IPS DF 6.9 (cell line): ENCODE measurements around the gene IFIT1.

Experiments used
- DNase-seq: peaks from one replicate; pipeline ENCODE4 v3.0.0-alpha.2; 2013; ENCODE audit warnings: low read depth, low spot score
- H3K27ac ChIP-seq: one replicate; pipeline ENCODE4 v1.5.1; 2013; ENCODE audit warnings: low read length, control low read depth
- H3K27me3 ChIP-seq: 2 replicates; pipeline ENCODE4 v1.6.1; 2013; ENCODE audit warnings: mild to moderate bottlenecking, low read length; ENCODE audit not compliant: control insufficient read depth, insufficient read depth
- H3K36me3 ChIP-seq: 2 replicates; pipeline ENCODE4 v1.6.1; 2013; ENCODE audit warnings: low read length; ENCODE audit not compliant: control insufficient read depth, insufficient read depth
- H3K4me1 ChIP-seq: 2 replicates; pipeline ENCODE4 v1.6.1; 2013; ENCODE audit warnings: low read length; ENCODE audit not compliant: control insufficient read depth, insufficient read depth
- H3K4me3 ChIP-seq: 2 replicates; pipeline ENCODE4 v1.5.1; 2013; ENCODE audit warnings: mild to moderate bottlenecking, low read length
- H3K9me3 ChIP-seq: 2 replicates; pipeline ENCODE4 v1.6.1; 2013; ENCODE audit warnings: low read length, inconsistent platforms; ENCODE audit not compliant: control insufficient read depth, insufficient read depth
- WGBS: extraction: QIAGEN DNeasy Blood & Tissue Kit; methylation state at CpG from one replicate; pipeline ENCODE4 v1.1.7; 2013; ENCODE audit warnings: mixed read lengths, missing lambda C conversion rate; ENCODE audit not compliant: insufficient read length, insufficient coverage; 5-methylcytosine and 5-hydroxymethylcytosine counted together

The IFIT1 gene

GRCh38 chr10:89351412-89351779 lies 41.0 kb upstream of the IFIT1 start:
- Histone ChIP-seq H3K27me3 (no peaks in the 10 kb centered on the region), H3K4me3 (no peak overlapping the region), H3K9me3 (no peaks in the 10 kb centered on the region), H3K4me1 (peaks cover 5% of the 10 kb centered on the region; the same call in 1 of the 2 replicates), H3K36me3 (no peaks in the 10 kb centered on the region), H3K27ac (no peak overlapping the region)
- no peak for DNase-seq
- WGBS, result no CpG with 5 or more reads among the region's 1 CpG

- no CpG with 5 or more reads among the region's 12 CpGs for WGBS
- H3K27ac ChIP-seq, result no peak overlapping the region
Observed at GRCh38 chr10:89351780-89352597, 40.4 kb upstream of the IFIT1 start.

GRCh38 chr10:89352802-89353201 lies 39.6 kb upstream of the IFIT1 start:
- Histone ChIP-seq H3K9me3 (no peaks in the 10 kb centered on the region), H3K4me3 (no peak overlapping the region), H3K36me3 (no peaks in the 10 kb centered on the region), H3K4me1 (peaks cover 2% of the 10 kb centered on the region; the same call in 1 of the 2 replicates), H3K27me3 (no peaks in the 10 kb centered on the region), H3K27ac (no peak overlapping the region)
- WGBS, result no CpG with 5 or more reads among the region's 4 CpGs
- DNase-seq, result no peak

More at GRCh38 chr10:89351780-89352597, 40.4 kb upstream of the IFIT1 start:
- no peak for DNase-seq
- H3K36me3 ChIP-seq, result no peaks in the 10 kb centered on the region
- no peaks in the 10 kb centered on the region for H3K27me3 ChIP-seq
- H3K4me1 ChIP-seq, result peaks cover 5% of the 10 kb centered on the region; the same call in 1 of the 2 replicates
- no peaks in the 10 kb centered on the region for H3K9me3 ChIP-seq
- H3K4me3 ChIP-seq, result no peak overlapping the region

- Histone ChIP-seq H3K9me3 (no peaks in the 10 kb centered on the region), H3K4me3 (no peak overlapping the region), H3K27ac (no peak overlapping the region), H3K36me3 (no peaks in the 10 kb centered on the region), H3K4me1 (no peaks in the 10 kb centered on the region; the same call in 1 of the 2 replicates), H3K27me3 (no peaks in the 10 kb centered on the region)
- no CpG with 5 or more reads among the region's 2 CpGs for WGBS
- no peak for DNase-seq
Observed at GRCh38 chr10:89355394-89355931, 37.0 kb upstream of the IFIT1 start.

- Histone ChIP-seq H3K36me3 (no peaks in the 10 kb centered on the region), H3K27me3 (no peaks in the 10 kb centered on the region), H3K4me1 (no peaks in the 10 kb centered on the region; the same call in 1 of the 2 replicates), H3K9me3 (no peaks in the 10 kb centered on the region), H3K4me3 (no peak overlapping the region), H3K27ac (no peak overlapping the region)
- WGBS, result no CpG with 5 or more reads among the region's 1 CpG
- DNase-seq, result no peak
Observed at GRCh38 chr10:89357096-89357495, 35.3 kb upstream of the IFIT1 start.

- WGBS, result no CpG with 5 or more reads among the region's 2 CpGs
- no peaks in the 10 kb centered on the region; the same call in 1 of the 2 replicates for H3K4me1 ChIP-seq
Observed at GRCh38 chr10:89357975-89358374, 34.4 kb upstream of the IFIT1 start.

GRCh38 chr10:89360157-89360556 lies 32.3 kb upstream of the IFIT1 start:
- Histone ChIP-seq H3K4me3 (no peak overlapping the region), H3K9me3 (no peaks in the 10 kb centered on the region), H3K36me3 (no peaks in the 10 kb centered on the region), H3K27ac (no peak overlapping the region), H3K27me3 (no peaks in the 10 kb centered on the region), H3K4me1 (no peaks in the 10 kb centered on the region; the same call in 1 of the 2 replicates)
- no peak for DNase-seq

More at GRCh38 chr10:89357975-89358374, 34.4 kb upstream of the IFIT1 start:
- no peak for DNase-seq
- H3K27me3 ChIP-seq, result no peaks in the 10 kb centered on the region
- H3K4me3 ChIP-seq, result no peak overlapping the region
- H3K9me3 ChIP-seq, result no peaks in the 10 kb centered on the region
- no peak overlapping the region for H3K27ac ChIP-seq
- no peaks in the 10 kb centered on the region for H3K36me3 ChIP-seq

GRCh38 chr10:89362929-89363328 lies 29.5 kb upstream of the IFIT1 start:
- no peak overlapping the region for H3K4me3 ChIP-seq
- no peaks in the 10 kb centered on the region for H3K9me3 ChIP-seq
- H3K4me1 ChIP-seq, result no peaks in the 10 kb centered on the region
- no peak for DNase-seq
- no peak overlapping the region for H3K27ac ChIP-seq
- H3K27me3 ChIP-seq, result no peaks in the 10 kb centered on the region
- no peaks in the 10 kb centered on the region for H3K36me3 ChIP-seq

GRCh38 chr10:89363729-89364442 lies 28.5 kb upstream of the IFIT1 start:
- DNase-seq, result no peak
- H3K36me3 ChIP-seq, result no peaks in the 10 kb centered on the region
- no peak overlapping the region for H3K27ac ChIP-seq
- H3K4me1 ChIP-seq, result no peaks in the 10 kb centered on the region
- H3K27me3 ChIP-seq, result no peaks in the 10 kb centered on the region
- WGBS, result no CpG with 5 or more reads among the region's 6 CpGs
- H3K4me3 ChIP-seq, result no peak overlapping the region
- no peaks in the 10 kb centered on the region for H3K9me3 ChIP-seq

GRCh38 chr10:89364531-89364930 lies 27.9 kb upstream of the IFIT1 start:
- WGBS, result no CpG with 5 or more reads among the region's 1 CpG
- DNase-seq, result no peak
- H3K36me3 ChIP-seq, result no peaks in the 10 kb centered on the region
- no peaks in the 10 kb centered on the region for H3K9me3 ChIP-seq
- H3K27me3 ChIP-seq, result no peaks in the 10 kb centered on the region
- no peaks in the 10 kb centered on the region for H3K4me1 ChIP-seq
- no peak overlapping the region for H3K27ac ChIP-seq
- H3K4me3 ChIP-seq, result no peak overlapping the region
